Activated naive CD4-positive, alpha-beta T cell treated with anti-CD3 and anti-CD28 coated beads, Interleukin-2, amount 50 U/mL, for 16 hours (primary cell): ENCODE results near the gene DKKL1.
"Not testable (repeated sequence)": the region's sequence is repeated elsewhere in the genome, so short reads cannot be mapped to it uniquely, and the experiment has no call there.

Source experiments
- DNase-seq: peaks from one replicate; pipeline ENCODE4 v3.0.0-alpha.2; 2020

Gene DKKL1

DNA sequence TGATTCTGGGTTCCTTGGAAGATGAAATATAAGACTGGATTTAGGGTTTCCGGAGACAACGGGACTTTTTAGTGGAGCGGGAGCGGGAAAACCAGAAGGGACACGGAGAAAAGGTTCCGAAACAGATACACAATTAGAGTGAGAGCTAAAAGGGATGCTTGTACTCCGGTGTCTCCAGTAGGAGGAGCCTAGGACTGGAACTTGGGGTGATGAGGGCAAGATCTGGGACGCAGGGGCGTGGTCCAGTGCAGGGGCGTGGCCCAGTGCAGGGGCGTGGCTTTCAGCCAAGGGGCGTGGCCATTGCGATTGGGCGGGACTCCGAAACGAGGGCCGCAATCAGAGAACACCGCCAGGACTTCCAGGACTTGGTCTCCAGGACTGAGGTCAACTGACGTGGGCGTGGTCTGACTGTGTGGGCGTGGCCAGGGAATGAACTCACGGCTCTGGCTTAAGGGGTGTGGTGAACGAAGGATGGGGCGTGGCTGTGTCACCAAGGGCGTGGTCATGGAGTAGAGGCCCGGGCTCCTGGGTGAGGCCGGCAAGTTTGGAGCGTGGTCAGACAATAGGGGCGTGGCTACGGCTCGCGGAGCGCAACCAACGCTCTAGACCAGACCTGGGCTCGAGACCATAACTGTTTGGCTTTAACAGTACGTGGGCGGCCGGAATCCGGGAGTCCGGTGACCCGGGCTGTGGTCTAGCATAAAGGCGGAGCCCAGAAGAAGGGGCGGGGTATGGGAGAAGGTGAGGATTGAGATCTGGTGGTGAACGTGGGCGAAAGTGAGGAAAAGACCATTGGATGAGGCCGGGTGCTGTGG lies at the start of gene DKKL1:
TSS of gene DKKL1 (plus strand) at position 610 of the 815 bp plus-strand sequence. CDS start at position 732, 122 bp downstream.
- DNase-seq = peak; percentile 59

DNA sequence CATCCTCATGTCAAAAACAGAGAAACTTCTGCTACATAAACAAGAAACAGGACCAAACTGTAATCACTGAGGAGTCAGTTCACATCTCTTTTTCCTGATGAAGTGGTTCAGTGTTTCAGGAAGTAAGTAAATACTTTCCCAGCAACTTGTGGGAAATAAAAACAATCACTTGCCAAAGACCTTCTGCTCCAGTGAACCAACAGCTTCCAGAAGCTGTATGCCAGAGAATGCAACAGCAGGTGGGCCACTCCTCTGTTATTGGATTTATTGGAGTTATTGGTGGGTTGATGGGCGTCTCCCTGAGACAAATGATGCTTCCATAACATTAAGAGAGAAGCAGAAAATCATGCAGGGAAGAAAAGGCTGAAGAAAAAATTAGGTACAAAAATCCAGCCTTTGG lies 48.6 kb upstream of the DKKL1 start:
- DNase-seq = no peak

DNA sequence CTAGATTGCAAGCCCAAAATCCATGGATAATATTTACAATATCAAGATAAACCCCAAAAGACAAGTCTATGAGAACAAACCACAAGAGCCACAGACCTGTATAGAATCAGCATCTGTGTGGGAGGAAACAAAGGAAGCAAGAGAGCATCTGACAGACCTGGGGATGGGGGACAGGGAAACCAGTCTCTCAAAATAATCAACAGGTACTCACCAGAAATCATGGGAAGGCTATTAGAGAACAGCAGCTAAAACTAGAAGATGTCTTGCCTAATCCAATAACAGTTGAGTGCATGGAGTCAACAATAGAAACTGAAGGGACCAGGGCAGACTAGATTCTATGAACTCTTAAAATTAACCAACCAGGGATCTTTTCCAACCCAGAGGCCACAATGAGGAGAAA lies 47.4 kb upstream of the DKKL1 start:
- no peak for DNase-seq

DNA sequence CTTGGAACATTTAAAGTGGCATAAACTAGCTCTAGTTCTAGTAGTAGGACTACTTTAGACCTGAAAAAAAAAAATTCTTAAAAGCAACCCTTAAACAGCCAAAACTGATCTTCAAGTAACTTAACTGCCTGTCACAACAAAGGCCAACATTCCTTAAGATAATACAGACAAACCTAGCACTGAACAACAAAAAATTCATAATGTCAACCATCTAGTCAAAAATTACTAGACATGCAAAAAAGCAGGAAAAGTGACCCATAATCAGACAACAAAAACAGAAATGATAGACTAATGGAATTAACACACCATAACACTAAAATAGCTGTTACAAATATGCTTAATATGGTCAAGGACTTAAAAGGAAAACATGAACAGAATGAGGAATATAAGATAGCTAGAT lies 45.4 kb upstream of the DKKL1 start:
- no peak for DNase-seq

DNA sequence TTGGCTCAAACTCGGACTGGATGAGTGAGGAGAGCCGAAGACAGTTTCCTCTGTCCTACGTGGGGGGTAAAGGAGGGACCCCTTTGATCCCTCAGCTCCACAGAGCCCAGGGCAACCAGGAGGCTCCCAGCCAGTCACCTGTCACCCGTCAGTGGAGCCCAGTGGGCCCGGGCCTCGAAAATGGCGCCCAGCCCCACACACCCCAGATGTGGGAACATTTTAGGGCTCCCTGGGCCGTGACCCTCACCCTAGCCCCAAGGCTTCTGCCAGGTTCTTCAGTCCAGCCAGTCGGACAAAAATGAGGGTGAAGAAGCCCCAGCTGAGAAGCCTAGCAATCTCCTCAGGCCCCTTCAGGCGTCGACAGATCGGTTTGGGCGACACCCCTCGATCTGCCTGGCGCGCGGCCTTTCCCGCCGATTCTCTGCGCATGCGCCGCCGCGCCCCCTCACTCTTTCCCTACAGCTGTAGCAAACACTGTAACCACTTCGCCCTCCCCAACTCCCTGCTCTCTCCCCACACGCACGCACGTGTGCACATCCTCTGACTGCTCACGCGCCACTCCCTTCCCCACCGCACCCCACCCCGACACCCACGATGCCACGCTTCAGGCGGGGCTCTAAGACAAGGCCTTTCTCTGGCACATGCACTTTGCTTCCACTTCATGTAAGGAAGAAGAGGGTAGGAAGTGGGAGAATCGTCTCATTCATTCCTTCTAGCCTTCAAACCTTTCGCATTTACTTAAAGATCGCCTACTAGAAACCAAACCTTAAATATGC lies 38.7 kb upstream of the DKKL1 start, which contains the start of gene SLC6A16:
TSS of gene SLC6A16 (minus strand) at position 391 of the 776 bp plus-strand sequence. CDS start 13,844 bp downstream, outside the sequence.
- DNase-seq = no peak

DNA sequence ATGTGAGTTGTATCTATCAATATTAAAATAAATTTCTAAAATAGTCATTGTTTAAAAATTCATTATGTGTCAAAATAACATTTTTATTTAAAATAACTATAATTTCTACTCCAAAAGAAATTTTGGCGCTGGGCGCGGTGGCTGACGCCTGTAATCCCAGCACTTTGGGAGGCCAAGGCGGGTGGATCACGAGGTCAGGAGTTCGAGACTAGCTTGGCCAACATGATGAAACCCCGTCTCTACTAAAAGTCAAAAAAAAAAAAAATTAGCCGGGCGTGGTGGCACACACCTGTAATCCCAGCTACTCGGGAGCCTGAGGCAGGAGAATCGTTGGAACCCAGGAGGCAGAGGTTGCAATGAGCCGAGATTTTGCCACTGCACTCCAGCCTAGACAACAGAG lies 37.9 kb upstream of the DKKL1 start:
- DNase-seq = not testable (repeated sequence)

DNA sequence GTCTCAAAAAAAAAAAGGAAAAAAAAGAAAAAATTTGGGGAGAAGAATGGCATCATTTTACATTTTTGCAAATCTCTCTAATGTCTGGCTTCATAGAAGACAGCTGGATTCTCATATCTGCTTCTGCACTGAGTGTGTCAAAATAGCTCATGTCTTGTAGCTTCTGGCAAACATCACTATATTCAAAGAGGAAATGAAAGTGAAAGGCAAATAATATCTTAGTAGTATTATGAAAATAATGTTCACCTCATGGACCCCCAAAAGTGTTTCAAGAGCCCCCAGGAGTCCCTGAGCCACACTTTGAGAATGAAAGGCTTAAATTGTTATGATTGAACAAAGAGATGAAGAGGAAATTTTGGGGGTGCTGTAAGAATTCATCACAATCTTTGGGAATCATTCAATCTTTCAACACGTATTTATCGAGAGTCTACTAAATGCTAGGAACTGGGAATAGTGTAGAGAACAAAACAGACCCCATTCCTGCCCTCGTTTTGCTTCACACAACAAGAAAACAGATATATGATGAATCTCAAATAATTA lies 37.4 kb upstream of the DKKL1 start:
- no peak for DNase-seq

DNA sequence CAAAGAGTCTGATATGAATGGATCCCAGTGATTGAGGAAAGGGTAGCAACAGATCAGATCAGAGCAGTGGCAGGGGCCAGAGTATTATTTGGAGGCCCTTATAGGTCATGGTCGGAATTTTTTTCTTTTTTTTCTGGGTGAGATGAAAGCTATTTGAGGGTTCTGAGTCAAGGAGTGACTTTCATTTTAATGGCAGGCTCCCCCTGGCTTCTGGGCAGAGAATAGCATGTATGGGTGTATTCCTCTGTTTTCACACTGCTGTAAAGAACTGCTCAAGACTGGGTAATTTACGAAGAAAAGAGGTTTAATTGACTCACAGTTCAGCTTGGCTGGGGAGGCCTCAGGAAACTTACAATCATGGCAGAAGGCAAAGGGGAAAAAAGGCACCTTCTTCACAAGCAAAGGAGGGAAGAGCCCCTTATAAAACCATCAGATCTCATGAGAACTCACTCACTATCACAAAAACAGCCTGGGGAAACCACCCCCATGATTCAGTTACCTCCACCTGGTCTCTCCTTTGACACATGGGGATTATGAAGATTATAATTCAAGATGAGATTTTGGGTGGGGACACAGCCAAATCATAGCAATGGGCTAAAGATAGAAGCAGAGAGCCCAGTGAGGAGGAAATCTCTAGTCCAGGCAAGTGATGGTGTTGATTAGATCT lies 35.7 kb upstream of the DKKL1 start:
- DNase-seq = peak; percentile 53

DNA sequence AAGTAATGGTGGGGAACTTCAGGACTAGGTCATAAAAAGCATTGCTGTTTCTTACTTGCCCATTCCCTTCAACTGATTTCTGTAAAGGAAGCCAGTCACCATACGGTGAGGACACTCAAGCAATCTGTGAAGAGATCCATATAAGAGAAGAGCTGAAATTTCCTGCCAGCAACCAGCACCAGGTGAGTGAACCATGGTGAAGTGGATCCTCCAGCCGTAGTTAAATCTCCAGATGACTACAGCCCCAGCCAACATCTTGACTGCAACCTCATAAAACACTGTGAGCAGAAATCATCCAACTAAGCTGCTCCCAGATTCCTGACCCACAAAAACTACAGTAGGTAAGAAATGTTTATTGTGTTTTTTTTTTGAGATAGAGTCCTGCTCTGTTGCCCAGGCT lies 34.9 kb upstream of the DKKL1 start:
- DNase-seq = no peak

DNA sequence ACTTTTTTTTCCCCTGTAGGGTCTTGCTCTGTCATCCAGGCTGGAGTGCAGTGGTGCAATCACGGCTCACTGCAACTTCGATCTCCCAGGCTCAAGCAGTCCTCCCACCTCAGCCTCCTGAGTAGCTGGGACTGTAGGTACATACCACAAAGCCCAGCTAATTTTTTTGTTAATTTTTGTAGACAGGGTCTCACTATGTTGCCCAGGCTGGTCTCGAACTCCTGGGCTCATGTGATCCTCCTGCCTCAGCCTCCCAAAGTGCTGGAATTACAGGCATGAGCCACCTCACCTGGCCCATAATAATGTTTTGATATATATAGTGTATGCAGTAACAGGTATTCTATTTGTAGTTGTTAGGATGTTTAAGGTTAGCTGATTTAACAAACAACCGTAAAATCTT lies 32.5 kb upstream of the DKKL1 start:
- not testable (repeated sequence) for DNase-seq

DNA sequence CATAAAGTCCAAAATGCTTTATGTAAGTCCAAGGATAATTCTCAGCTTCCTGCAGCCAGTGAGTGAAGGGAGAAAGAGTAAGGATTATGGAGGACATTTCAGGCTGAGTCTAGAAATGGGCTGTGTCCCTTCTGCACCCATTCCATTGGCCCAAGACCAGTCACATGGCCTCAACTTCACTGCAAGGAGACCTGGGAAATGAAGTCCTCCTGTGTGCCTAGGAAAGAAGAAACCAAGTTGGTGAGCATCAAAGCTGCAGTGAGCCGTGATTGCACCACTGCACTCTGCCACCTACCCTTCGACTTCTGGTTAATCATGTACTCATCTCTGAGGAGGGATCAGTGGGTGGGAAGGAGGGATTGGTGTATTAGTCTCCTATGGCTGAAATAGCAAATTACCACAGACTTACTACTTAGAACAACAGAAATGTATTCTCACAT lies 32.0 kb upstream of the DKKL1 start:
- peak; percentile 63 for DNase-seq

DNA sequence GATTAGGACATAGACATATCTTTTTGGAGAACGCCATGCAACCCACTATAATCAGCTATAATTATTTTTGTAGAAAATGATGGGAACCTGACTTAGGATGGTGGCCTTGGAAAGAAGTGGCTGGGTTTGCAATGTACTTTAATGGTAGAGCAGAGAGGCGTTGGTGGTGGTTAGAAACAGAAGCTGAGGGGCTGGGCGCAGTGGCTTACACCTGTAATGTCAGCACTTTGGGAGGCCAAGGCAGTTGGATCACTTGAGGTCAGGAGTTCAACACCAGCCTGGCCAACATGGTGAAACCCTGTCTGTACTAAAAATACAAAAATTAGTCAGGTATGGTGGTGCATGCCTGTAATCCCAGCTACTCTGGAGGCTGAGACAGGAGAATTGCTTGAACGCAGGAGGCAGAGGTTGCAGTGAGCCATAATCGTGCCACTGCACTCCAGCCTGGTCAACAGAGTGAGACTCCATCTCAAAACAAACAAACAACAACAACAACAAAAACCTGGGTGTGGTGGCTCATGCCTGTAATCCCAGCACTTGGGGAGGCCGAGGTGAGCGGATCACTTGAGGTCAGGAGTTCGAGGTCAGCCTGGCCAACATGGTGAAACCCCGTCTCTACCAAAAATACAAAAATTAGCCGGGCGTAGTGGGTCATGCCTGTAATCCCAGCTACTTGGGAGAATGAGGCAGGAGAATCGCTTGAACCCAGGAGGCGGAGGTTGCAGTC lies 30.8 kb upstream of the DKKL1 start:
- DNase-seq = not testable (repeated sequence)

DNA sequence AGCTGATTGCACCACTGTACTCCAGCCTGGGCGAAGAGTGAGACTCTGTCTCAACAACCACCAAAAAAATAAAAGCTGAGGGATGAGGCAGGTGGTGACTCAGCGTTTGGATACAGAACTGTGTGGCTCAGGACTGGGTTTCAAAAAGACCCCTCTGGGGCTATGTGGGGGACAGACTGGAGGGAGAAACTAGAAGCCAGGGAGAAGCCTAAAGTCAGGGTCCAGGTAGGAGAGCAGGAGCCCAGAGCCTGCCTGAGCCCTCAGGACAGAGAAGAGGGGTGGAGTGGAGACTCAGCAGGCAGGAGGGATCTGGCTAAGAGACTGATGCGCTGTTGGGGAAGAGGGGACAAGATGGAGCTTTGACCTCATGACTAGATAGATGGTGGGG lies 30.3 kb upstream of the DKKL1 start:
- no peak for DNase-seq

DNA sequence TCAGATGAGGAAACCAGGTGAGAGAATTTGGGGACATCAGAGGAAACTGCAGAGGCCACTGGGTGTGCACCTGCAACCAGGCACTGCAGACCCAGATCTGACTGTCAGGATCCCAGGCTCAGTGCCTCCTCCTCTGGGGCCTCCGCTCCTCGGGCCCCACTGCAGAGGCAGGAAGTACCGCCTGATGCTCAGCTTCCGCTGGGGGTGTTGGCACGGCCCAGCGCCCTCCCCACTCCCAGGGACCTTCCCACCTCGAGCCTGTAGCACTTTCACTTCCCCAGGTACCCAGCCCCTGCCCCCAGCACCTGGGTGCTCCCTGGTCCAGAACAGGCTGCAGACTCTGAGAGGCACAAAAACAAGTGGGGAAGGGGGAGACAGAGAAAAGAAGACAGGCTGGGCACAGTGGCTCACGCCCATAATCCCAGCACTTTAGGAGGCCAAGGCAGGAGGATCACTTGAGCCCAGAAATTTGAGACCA lies 29.8 kb upstream of the DKKL1 start:
- DNase-seq = peak; percentile 56

DNA sequence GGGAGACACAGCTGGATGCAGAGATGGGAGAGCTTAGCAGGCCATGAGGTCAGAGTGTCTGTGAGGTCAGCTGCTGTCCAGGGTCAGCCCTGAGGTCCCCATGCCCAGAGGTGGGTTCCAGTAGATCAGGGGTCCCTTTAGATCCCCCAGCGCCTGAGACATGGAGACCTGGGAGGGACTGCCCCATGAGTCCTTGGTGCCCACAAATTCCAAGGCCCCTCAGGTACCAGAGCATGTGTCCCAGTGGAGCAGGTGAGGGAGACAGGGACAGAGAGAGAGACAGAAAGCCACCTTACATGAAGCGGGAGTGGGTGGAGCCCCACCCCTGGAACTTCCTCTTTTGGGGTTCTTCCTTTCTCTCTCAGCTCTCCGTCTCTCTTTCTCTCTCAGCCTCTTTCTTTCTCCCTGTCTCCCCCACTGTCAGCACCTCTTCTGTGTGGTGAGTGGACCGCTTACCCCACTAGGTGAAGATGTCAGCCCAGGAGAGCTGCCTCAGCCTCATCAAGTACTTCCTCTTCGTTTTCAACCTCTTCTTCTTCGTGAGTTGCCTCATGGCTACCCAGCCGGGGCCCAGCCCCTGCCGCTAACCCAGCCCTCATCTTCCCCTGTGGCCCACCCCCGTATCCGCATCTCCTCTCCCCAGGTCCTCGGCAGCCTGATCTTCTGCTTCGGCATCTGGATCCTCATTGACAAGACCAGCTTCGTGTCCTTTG lies 28.4 kb upstream of the DKKL1 start, which contains the start of gene CD37:
TSS of gene CD37 (plus strand) at position 336 of the 713 bp plus-strand sequence. CDS start at position 471, 135 bp downstream.
- peak; percentile 55 for DNase-seq

DNA sequence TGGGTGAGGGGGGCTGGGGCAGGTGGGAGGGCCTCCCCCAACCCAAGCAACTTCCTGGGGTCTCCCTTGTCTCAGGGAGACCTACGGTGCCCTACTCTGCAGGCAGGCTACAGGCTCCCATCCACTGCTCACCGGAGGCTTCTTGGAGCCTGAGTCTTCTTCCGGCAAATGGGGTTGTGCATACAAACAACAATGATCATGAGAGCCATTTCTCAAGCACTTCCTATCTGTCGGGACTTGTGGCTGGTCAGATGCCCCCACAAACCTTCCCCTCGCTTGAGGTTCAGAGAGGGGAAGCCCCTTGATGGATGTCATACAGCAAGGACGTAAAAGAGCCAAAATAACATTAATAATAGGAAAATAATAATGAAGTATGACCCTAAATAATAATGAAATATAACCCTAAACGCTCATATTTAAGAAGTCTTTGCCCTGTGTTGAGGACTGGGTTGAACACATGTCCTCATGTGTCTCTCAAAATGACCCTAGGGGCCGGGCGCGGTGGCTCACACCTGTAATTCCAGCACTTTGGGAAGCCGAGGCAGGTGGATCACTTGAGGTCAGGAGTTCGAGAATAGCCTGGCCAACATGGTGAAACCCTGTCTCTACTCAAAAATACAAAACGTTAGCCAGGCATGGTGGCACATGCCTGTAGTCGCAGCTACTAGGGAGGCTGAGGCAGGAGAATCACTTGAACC lies 27.7 kb upstream of the DKKL1 start:
- DNase-seq = no peak

DNA sequence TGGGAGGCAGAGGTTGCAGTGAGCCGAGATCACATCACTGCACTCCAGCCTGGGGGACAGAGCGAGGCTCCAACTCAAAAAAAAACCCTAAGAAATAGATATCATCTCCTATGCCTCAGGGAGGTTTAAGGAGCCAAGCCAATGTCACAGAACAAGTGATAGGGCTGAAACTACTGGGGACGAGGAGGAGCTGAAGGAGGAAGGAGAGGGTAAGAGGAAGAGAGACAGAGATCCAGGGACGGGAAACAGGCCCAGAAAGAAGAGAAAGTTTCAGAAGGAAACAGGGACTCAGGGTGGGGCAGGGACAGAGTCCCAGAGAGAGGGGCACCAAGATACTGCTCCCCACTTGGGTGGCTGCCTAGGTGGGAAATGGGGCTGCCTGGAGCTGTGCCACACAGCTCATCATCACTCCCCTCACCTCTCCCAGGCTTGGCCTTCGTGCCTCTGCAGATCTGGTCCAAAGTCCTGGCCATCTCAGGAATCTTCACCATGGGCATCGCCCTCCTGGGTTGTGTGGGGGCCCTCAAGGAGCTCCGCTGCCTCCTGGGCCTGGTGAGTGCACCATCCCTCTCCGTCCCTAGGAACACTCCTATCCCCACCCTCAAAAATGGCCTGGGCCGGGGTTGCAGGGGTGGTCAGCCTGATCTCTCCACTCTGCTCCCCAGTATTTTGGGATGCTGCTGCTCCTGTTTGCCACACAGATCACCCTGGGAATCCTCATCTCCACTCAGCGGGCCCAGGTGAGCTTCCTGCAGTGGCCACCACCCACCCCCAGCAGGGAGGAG lies 27.0 kb upstream of the DKKL1 start:
- DNase-seq = no peak

DNA sequence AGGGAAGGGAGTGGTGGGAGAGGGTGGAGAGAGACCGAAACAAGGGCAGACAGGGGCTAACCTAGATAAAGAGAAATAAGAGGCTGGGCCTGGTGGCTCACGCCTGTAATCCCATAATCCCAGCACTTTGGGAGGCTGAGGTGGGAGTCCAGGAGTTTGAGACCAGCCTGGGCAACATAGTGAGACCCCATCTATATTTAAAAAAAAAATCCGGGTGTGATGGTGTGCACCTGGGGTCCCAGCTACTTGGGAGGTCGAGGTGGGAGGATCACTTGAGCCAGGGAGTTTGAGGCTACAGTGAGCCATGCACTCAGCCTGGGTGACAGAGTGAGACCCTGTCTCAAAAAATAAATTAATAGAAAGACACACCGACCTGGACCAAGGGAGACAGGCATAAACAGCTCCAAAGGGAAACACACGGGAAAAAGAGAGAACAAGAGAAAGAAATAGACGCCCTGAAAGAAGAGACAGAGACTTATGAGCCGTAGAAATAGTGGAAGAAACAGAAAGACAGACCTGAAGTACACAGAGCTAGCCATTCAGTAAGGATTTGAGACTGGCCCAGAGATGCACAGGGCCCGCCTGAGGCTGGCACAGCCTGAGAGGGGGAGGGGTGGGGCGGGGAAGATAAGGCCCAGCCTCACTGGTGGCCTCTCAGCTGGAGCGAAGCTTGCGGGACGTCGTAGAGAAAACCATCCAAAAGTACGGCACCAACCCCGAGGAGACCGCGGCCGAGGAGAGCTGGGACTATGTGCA lies 26.2 kb upstream of the DKKL1 start:
- DNase-seq = no peak

DNA sequence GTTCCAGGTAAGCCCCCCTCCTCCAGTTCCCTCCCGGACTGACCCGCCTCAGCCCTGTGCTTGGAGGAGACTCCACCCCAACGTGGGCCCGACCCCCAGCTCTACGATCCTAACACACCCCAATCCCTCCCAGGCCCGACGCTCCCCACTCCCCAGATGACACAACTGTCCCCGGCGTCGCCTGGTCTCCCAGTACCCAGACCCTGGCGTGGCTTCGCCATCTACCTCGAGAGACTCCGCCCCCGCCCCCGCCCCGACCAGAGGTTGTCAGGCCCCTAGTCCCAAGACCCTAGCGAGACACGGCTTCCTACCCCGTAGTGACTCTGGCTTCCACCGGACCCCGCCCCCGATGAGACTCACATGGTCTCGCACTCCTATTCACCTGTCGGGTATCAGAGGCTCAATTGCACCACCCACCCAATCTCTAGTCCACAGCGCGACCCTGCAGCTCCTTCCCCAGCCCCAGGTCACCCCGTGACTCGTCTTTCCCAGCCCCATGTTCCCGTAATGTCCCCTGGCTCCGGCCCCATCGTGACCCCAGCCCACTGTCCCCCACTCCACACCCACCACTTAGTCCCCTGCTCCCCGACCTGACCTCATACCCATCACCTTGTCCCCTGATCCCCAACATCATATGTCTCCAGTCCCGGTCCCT lies 25.5 kb upstream of the DKKL1 start:
- DNase-seq = no peak
